Activated CD4-positive, CD25-positive, alpha-beta regulatory T cell treated with anti-CD3 and anti-CD28 coated beads, Interleukin-2, amount 50 U/mL, for 16 hours (primary cell): ENCODE data around the gene EPGN.

Experiments used
- DNase-seq: peaks from one replicate; pipeline ENCODE4 v3.0.0-alpha.2; 2020; ENCODE audit warnings: low read depth, low spot score

EPGN gene

GRCh38 chr4:74308215-74308614 is at the start of gene EPGN:
TSS of gene EPGN (plus strand) at chr4:74308470. CDS start at chr4:74308534, 64 bp downstream.
- DNase-seq: no peak

GRCh38 chr4:74258963-74259362 is 49.3 kb upstream of the EPGN start:
- no peak for DNase-seq

- DNase-seq: no peak
Measured at GRCh38 chr4:74260036-74260435, 48.2 kb upstream of the EPGN start.

- DNase-seq: no peak
Measured at GRCh38 chr4:74262522-74262921, 45.7 kb upstream of the EPGN start.

- no peak for DNase-seq
Measured at GRCh38 chr4:74263551-74263950, 44.7 kb upstream of the EPGN start.

GRCh38 chr4:74266081-74266480 is 42.2 kb upstream of the EPGN start:
- no peak for DNase-seq

- no peak for DNase-seq
Measured at GRCh38 chr4:74267998-74268606, 40.2 kb upstream of the EPGN start.

GRCh38 chr4:74268643-74269042 is 39.6 kb upstream of the EPGN start:
- DNase-seq: no peak

GRCh38 chr4:74278490-74278889 is 29.8 kb upstream of the EPGN start:
- DNase-seq: no peak

GRCh38 chr4:74279716-74280115 is 28.6 kb upstream of the EPGN start:
- no peak for DNase-seq

- DNase-seq: no peak
Measured at GRCh38 chr4:74282926-74283325, 25.3 kb upstream of the EPGN start.

- DNase-seq: no peak
Measured at GRCh38 chr4:74283614-74284013, 24.7 kb upstream of the EPGN start.

- DNase-seq: no peak
Measured at GRCh38 chr4:74284053-74284452, 24.2 kb upstream of the EPGN start.

GRCh38 chr4:74287164-74287563 is 21.1 kb upstream of the EPGN start:
- no peak for DNase-seq

- no peak for DNase-seq
Measured at GRCh38 chr4:74287791-74288190, 20.5 kb upstream of the EPGN start.

- DNase-seq: no peak
Measured at GRCh38 chr4:74291471-74291870, 16.8 kb upstream of the EPGN start.

- DNase-seq: no peak
Measured at GRCh38 chr4:74292111-74292870, 16.0 kb upstream of the EPGN start.

GRCh38 chr4:74293558-74293957 is 14.7 kb upstream of the EPGN start:
- DNase-seq: no peak

- DNase-seq: no peak
Measured at GRCh38 chr4:74294681-74295080, 13.6 kb upstream of the EPGN start.

- no peak for DNase-seq
Measured at GRCh38 chr4:74297539-74297938, 10.7 kb upstream of the EPGN start.

GRCh38 chr4:74304095-74304625 is 4.1 kb upstream of the EPGN start:
- no peak for DNase-seq

- DNase-seq: no peak
Measured at GRCh38 chr4:74305000-74305399, 3.3 kb upstream of the EPGN start.

GRCh38 chr4:74307170-74307569 is 1.1 kb upstream of the EPGN start:
- no peak for DNase-seq
